HEK293 (cell line): ENCODE measurements around the gene DIS3L2.
A peak's percentile ranks its signal among the peaks of the same experiment; 100 is the strongest.

Experiments
- CTCF ChIA-PET: fragments of 350-600 bp; formaldehyde crosslinking; extraction: SDS; loops from one replicate; lab custom pipeline; 2021; ENCODE audit warnings: antibody characterized with exemption; lab: Yijun Ruan, JAX
- POLR2A ChIA-PET: fragments of 300-600 bp; formaldehyde crosslinking; extraction: SDS; loops from one replicate; lab custom pipeline; 2020; ENCODE audit warnings: antibody characterized with exemption, inconsistent platforms; lab: Yijun Ruan, JAX
- H3K27ac ChIP-seq: fragments of 200-500 bp; sonication (Bioruptor generic); 2 replicates; pipeline ENCODE4 v1.5.1; 2014; ENCODE audit warnings: low read depth, low read length, control low read depth, inconsistent platforms; ENCODE audit errors: extremely low read depth
- H3K36me3 ChIP-seq, 2 experiments: fragments of 200-500 bp in 1 of 2; sonication (Bioruptor generic) in 1 of 2; 1 replicate in 1 of 2; 2 replicates in 1 of 2; pipeline ENCODE4 v1.5.1; 2014 to 2017; ENCODE audit warnings: inconsistent platforms in 2 of 2, low read length in 2 of 2; ENCODE audit not compliant: control insufficient read depth in 2 of 2, insufficient read depth in 1 of 2
- H3K4me1 ChIP-seq: fragments of 200-500 bp; sonication (Bioruptor generic); 2 replicates; pipeline ENCODE4 v1.5.1; 2014; ENCODE audit warnings: mild to moderate bottlenecking, low read length, inconsistent platforms; ENCODE audit not compliant: control insufficient read depth, insufficient read depth
- H3K4me3 ChIP-seq: 2 replicates; pipeline ENCODE4 v1.5.1; 2011; ENCODE audit warnings: low read depth, mild to moderate bottlenecking, control low read depth, low read length, moderate library complexity
- H3K9me3 ChIP-seq: fragments of 200-500 bp; sonication (Bioruptor generic); 2 replicates; pipeline ENCODE4 v1.5.1; 2014; ENCODE audit warnings: low read depth, low read length, inconsistent platforms; ENCODE audit not compliant: control insufficient read depth, insufficient read depth
- EGR2 ChIP-seq: fragments of 450-650 bp; formaldehyde crosslinking; IDR thresholded peaks from 2 replicates; pipeline ENCODE4 v1.5.1; 2016; ENCODE audit warnings: low read depth, missing biosample characterization, missing genetic modification characterization
- GLI4 ChIP-seq: fragments of 450-650 bp; formaldehyde crosslinking; IDR thresholded peaks from 2 replicates; pipeline ENCODE4 v1.5.1; 2016; ENCODE audit warnings: missing biosample characterization, missing genetic modification characterization
- GLIS1 ChIP-seq: fragments of 450-650 bp; formaldehyde crosslinking; IDR thresholded peaks from 2 replicates; pipeline ENCODE4 v1.5.1; 2016; ENCODE audit warnings: missing biosample characterization, missing genetic modification characterization
- HOXD13 ChIP-seq: sonication (generic); formaldehyde crosslinking; IDR thresholded peaks from 2 replicates; pipeline ENCODE4 v1.8.0; 2022; ENCODE audit warnings: missing genetic modification reagents, borderline replicate concordance
- KLF16 ChIP-seq: fragments of 450-650 bp; formaldehyde crosslinking; IDR thresholded peaks from 2 replicates; pipeline ENCODE4 v1.5.1; 2017; ENCODE audit warnings: missing biosample characterization, missing genetic modification characterization
- SCRT2 ChIP-seq: fragments of 450-650 bp; formaldehyde crosslinking; IDR thresholded peaks from 2 replicates; pipeline ENCODE4 v1.5.1; 2016; ENCODE audit warnings: missing biosample characterization, missing genetic modification characterization
- TCF7L2 ChIP-seq: IDR thresholded peaks from 2 replicates; pipeline ENCODE4 v1.6.1; 2011; ENCODE audit warnings: low read depth, mild to moderate bottlenecking, inconsistent platforms, low read length, moderate library complexity, borderline replicate concordance
- ZBTB1 ChIP-seq: fragments of 450-650 bp; formaldehyde crosslinking; IDR thresholded peaks from 2 replicates; pipeline ENCODE4 v1.5.1; 2016; ENCODE audit warnings: missing biosample characterization, missing genetic modification characterization
- ZBTB20 ChIP-seq: fragments of 450-650 bp; formaldehyde crosslinking; IDR thresholded peaks from 2 replicates; pipeline ENCODE4 v1.5.1; 2016; ENCODE audit warnings: missing biosample characterization, missing genetic modification characterization
- ZBTB48 ChIP-seq: fragments of 450-650 bp; formaldehyde crosslinking; IDR thresholded peaks from 2 replicates; pipeline ENCODE4 v1.5.1; 2016; ENCODE audit warnings: missing biosample characterization, missing genetic modification characterization
- ZIC2 ChIP-seq: fragments of 450-650 bp; formaldehyde crosslinking; IDR thresholded peaks from 2 replicates; pipeline ENCODE4 v1.5.1; 2016; ENCODE audit warnings: missing biosample characterization, missing genetic modification characterization
- ZNF169 ChIP-seq: fragments of 450-650 bp; formaldehyde crosslinking; IDR thresholded peaks from 2 replicates; pipeline ENCODE4 v1.5.1; 2016; ENCODE audit warnings: missing biosample characterization, missing genetic modification characterization
- ZNF174 ChIP-seq: fragments of 450-650 bp; formaldehyde crosslinking; IDR thresholded peaks from 2 replicates; pipeline ENCODE4 v1.5.0; 2017; ENCODE audit warnings: missing biosample characterization, mild to moderate bottlenecking, missing genetic modification characterization
- ZNF239 ChIP-seq: fragments of 450-650 bp; formaldehyde crosslinking; IDR thresholded peaks from 2 replicates; pipeline ENCODE4 v1.5.1; 2016; ENCODE audit warnings: missing biosample characterization, missing genetic modification characterization
- ZNF248 ChIP-seq: fragments of 450-650 bp; formaldehyde crosslinking; IDR thresholded peaks from 2 replicates; pipeline ENCODE4 v1.5.1; 2017; ENCODE audit warnings: missing biosample characterization, missing genetic modification characterization
- ZNF37A ChIP-seq: fragments of 450-650 bp; IDR thresholded peaks from 2 replicates; pipeline ENCODE4 v1.5.1; 2018; ENCODE audit warnings: missing biosample characterization, missing genetic modification characterization
- ZNF433 ChIP-seq: fragments of 450-650 bp; formaldehyde crosslinking; IDR thresholded peaks from 2 replicates; pipeline ENCODE4 v1.5.1; 2016; ENCODE audit warnings: missing biosample characterization, missing genetic modification characterization, low read depth
- ZNF514 ChIP-seq: fragments of 450-650 bp; formaldehyde crosslinking; IDR thresholded peaks from 2 replicates; pipeline ENCODE4 v1.5.1; 2016; ENCODE audit warnings: missing biosample characterization, missing genetic modification characterization
- ZNF560 ChIP-seq: fragments of 450-650 bp; formaldehyde crosslinking; IDR thresholded peaks from 2 replicates; pipeline ENCODE4 v1.5.1; 2017; ENCODE audit warnings: missing biosample characterization, missing genetic modification characterization, borderline replicate concordance
- ZNF610 ChIP-seq: fragments of 450-650 bp; formaldehyde crosslinking; IDR thresholded peaks from 2 replicates; pipeline ENCODE4 v1.5.1; 2016; ENCODE audit warnings: missing biosample characterization, missing genetic modification characterization, borderline replicate concordance
- ZNF621 ChIP-seq: fragments of 450-650 bp; formaldehyde crosslinking; IDR thresholded peaks from 2 replicates; pipeline ENCODE4 v1.5.1; 2017; ENCODE audit warnings: missing biosample characterization, missing genetic modification characterization
- ZNF624 ChIP-seq: fragments of 450-650 bp; formaldehyde crosslinking; IDR thresholded peaks from 2 replicates; pipeline ENCODE4 v1.5.1; 2017; ENCODE audit warnings: missing biosample characterization, missing genetic modification characterization
- ZNF626 ChIP-seq: fragments of 450-650 bp; sonication (Bioruptor Pico); formaldehyde crosslinking; IDR thresholded peaks from 2 replicates; pipeline ENCODE4 v1.5.1; 2018; ENCODE audit warnings: missing biosample characterization, missing genetic modification characterization, inconsistent platforms
- ZNF639 ChIP-seq: fragments of 450-650 bp; formaldehyde crosslinking; IDR thresholded peaks from 2 replicates; pipeline ENCODE4 v1.5.1; 2016; ENCODE audit warnings: missing biosample characterization, missing genetic modification characterization
- ZNF660 ChIP-seq: fragments of 450-650 bp; IDR thresholded peaks from 2 replicates; pipeline ENCODE4 v1.5.1; 2018; ENCODE audit warnings: missing biosample characterization, mild to moderate bottlenecking, missing genetic modification characterization
- ZNF837 ChIP-seq: fragments of 450-650 bp; formaldehyde crosslinking; IDR thresholded peaks from 2 replicates; pipeline ENCODE4 v1.5.1; 2016; ENCODE audit warnings: missing biosample characterization, missing genetic modification characterization
- ZNF843 ChIP-seq: fragments of 450-650 bp; formaldehyde crosslinking; IDR thresholded peaks from 2 replicates; pipeline ENCODE4 v1.5.1; 2016; ENCODE audit warnings: missing biosample characterization, missing genetic modification characterization
- TF ChIP-seq, protein P1 (sequence below): fragments of 450-650 bp; formaldehyde crosslinking; IDR thresholded peaks from 2 replicates; pipeline ENCODE4 v1.5.1; 2016; ENCODE audit warnings: missing biosample characterization, missing genetic modification characterization

The DIS3L2 gene

GRCh38 chr2:232321817-232322559, 360.5 kb downstream of the DIS3L2 start:
- Histone ChIP-seq H3K27ac (no peak overlapping the region), H3K4me3 (no peak overlapping the region), H3K9me3 (no peaks in the 10 kb centered on the region), H3K4me1 (no peaks in the 10 kb centered on the region), H3K36me3 (no peaks in the 10 kb centered on the region)
- ChIA-PET CTCF (interaction anchor here (0.6 to 1.2 kb wide), 3 partner anchors 413 to 647 kb away, joined by 3 read pairs; no protein-coding TSS in a partner anchor), POLR2A (no interaction called here)
- peak; percentile 24; the same call in 1 of the 2 replicates for TF ChIP-seq GLIS1 (tag by site-specific recombination)
- TF ChIP-seq ZNF843 (tag by site-specific recombination) = no peak
- TF ChIP-seq, protein P1, sequence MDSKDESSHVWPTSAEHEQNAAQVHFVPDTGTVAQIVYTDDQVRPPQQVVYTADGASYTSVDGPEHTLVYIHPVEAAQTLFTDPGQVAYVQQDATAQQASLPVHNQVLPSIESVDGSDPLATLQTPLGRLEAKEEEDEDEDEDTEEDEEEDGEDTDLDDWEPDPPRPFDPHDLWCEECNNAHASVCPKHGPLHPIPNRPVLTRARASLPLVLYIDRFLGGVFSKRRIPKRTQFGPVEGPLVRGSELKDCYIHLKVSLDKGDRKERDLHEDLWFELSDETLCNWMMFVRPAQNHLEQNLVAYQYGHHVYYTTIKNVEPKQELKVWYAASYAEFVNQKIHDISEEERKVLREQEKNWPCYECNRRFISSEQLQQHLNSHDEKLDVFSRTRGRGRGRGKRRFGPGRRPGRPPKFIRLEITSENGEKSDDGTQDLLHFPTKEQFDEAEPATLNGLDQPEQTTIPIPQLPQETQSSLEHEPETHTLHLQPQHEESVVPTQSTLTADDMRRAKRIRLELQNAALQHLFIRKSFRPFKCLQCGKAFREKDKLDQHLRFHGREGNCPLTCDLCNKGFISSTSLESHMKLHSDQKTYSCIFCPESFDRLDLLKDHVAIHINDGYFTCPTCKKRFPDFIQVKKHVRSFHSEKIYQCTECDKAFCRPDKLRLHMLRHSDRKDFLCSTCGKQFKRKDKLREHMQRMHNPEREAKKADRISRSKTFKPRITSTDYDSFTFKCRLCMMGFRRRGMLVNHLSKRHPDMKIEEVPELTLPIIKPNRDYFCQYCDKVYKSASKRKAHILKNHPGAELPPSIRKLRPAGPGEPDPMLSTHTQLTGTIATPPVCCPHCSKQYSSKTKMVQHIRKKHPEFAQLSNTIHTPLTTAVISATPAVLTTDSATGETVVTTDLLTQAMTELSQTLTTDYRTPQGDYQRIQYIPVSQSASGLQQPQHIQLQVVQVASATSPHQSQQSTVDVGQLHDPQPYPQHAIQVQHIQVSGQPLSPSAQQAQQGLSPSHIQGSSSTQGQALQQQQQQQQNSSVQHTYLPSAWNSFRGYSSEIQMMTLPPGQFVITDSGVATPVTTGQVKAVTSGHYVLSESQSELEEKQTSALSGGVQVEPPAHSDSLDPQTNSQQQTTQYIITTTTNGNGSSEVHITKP (tag by site-specific recombination) = no peak
- TF ChIP-seq ZBTB20 (tag by site-specific recombination) = no peak
- no peak for TF ChIP-seq ZNF514 (tag by site-specific recombination)

- TF ChIP-seq ZIC2 (peak; percentile 21; the same call in 1 of the 2 replicates), SCRT2 (tag by site-specific recombination) (no peak), ZNF639 (tag by site-specific recombination) (no peak), ZNF239 (tag by site-specific recombination) (no peak), GLI4 (tag by site-specific recombination) (no peak)
- no peaks in the 10 kb centered on the region for H3K4me1 ChIP-seq
- ChIA-PET CTCF (no interaction called here), POLR2A (no interaction called here)
- no peak overlapping the region for H3K4me3 ChIP-seq
- no peaks in the 10 kb centered on the region for H3K36me3 ChIP-seq
- H3K27ac ChIP-seq = no peak overlapping the region
- no peaks in the 10 kb centered on the region for H3K9me3 ChIP-seq
These were observed 361.2 kb downstream of the DIS3L2 start for GRCh38 chr2:232322560-232323327.

- Histone ChIP-seq H3K4me1 (no peaks in the 10 kb centered on the region), H3K36me3 (no peaks in the 10 kb centered on the region), H3K27ac (no peak overlapping the region), H3K9me3 (no peaks in the 10 kb centered on the region), H3K4me3 (no peak overlapping the region)
- TF ChIP-seq TCF7L2 (no peak), KLF16 (tag by site-specific recombination) (no peak), ZBTB1 (tag by site-specific recombination) (no peak), ZBTB48 (tag by site-specific recombination) (no peak), HOXD13 (no peak), EGR2 (tag by site-specific recombination) (no peak), ZNF560 (tag by site-specific recombination) (no peak), ZNF610 (tag by site-specific recombination) (no peak), ZNF169 (tag by site-specific recombination) (no peak), ZNF837 (no peak), ZNF433 (tag by site-specific recombination) (no peak), ZNF248 (tag by site-specific recombination) (no peak), ZNF626 (tag by site-specific recombination) (no peak), ZNF174 (no peak), ZNF37A (tag by site-specific recombination) (no peak), GLIS1 (tag by site-specific recombination) (no peak), ZNF660 (tag by site-specific recombination) (no peak), ZNF624 (no peak), ZNF621 (no peak)
- ChIA-PET POLR2A (no interaction called here), CTCF (interaction anchor here (1.1 kb wide), 1 partner anchor 398 kb away, joined by 5 read pairs; no protein-coding TSS in a partner anchor)
These were observed 361.8 kb downstream of the DIS3L2 start for GRCh38 chr2:232323328-232323650.
